Kidney (tissue), 14 donors: ENCODE data around the gene RAB25. TPM values are rescaled to one million over a fixed set of nuclear protein-coding genes. Genes with fewer than 3 reads are reported as not detected.

Source experiments
- DNase-seq, 5 donors: peaks; one replicate each; pipeline ENCODE4 v3.0.0-alpha.2; 2013 to 2020
- FAIRE-seq: peaks from 2 replicates; lab custom pipeline; 2012; peaks lifted over from hg19 to GRCh38; lab: Jason Lieb, UNC
- H3K27ac ChIP-seq, 2 donors: one replicate each; pipeline ENCODE4 v1.7.0; 2013; ENCODE audit warnings: low read depth in 2 of 2, low read length in 2 of 2, inconsistent platforms in 1 of 2
- H3K27me3 ChIP-seq: one replicate; pipeline ENCODE4 v1.7.1; 2013; ENCODE audit warnings: low read length, inconsistent platforms; ENCODE audit not compliant: control insufficient read depth, insufficient read depth
- H3K36me3 ChIP-seq, 3 donors: one replicate each; pipeline versions ENCODE4 v1.7.0 to v1.7.1; 2013; ENCODE audit warnings: low read length in 3 of 3, control low read depth in 1 of 3, inconsistent platforms in 1 of 3; ENCODE audit not compliant: insufficient read depth in 3 of 3, control insufficient read depth in 2 of 3
- H3K4me1 ChIP-seq, 3 donors: one replicate each; pipeline versions ENCODE4 v1.7.0 to v1.7.1; 2013; ENCODE audit warnings: low read length in 3 of 3, inconsistent platforms in 1 of 3, low read depth in 1 of 3; ENCODE audit not compliant: control insufficient read depth in 2 of 3, insufficient read depth in 2 of 3
- H3K4me3 ChIP-seq, 3 donors: one replicate each; pipeline versions ENCODE4 v1.7.0 to v1.8.1; 2013; ENCODE audit warnings: low read length in 3 of 3, control low read depth in 1 of 3, inconsistent platforms in 1 of 3
- H3K9ac ChIP-seq, 3 donors: one replicate each; pipeline versions ENCODE4 v1.7.0 to v1.7.1; 2013; ENCODE audit warnings: low read length in 3 of 3, control low read depth in 1 of 3, inconsistent platforms in 1 of 3
- H3K9me3 ChIP-seq, 3 donors: one replicate each; pipeline versions ENCODE4 v1.7.0 to v1.7.1; 2013; ENCODE audit warnings: low read length in 3 of 3, control low read depth in 1 of 3, inconsistent platforms in 1 of 3; ENCODE audit not compliant: control insufficient read depth in 2 of 3, insufficient read depth in 1 of 3
- intact Hi-C: fragments of 100-400 bp; cut with DNase I; formaldehyde crosslinking; loops from one replicate; pipeline ENCODE4 v1.11.1; 2022
- polyA plus RNA-seq: library from polyadenylated mRNA; stranded (reverse); fragments of 350-450 nt; fragmentation: Illumina TruSeq; extraction: RNeasy Lipid Tissue Mini Kit (QIAGEN cat#74804); gene quantifications from one replicate; pipeline ENCODE4 v1.2.3, GENCODE V29; 2014; ENCODE audit warnings: low read depth, low replicate concordance; ENCODE audit not compliant: insufficient read depth
- total RNA-seq: library from RNA; stranded (reverse); fragmentation: NEBNext Ultra II Directional; extraction: Animal tissue kit (Norgen Biotek cat#: 25700); gene quantifications from one replicate; pipeline ENCODE4 v1.2.1, GENCODE V29; 2021
- TF ChIP-seq, protein P1 (sequence below): IDR thresholded peaks from 3 replicates; pipeline ENCODE4 v1.5.1; 2012; ENCODE audit warnings: mild to moderate bottlenecking, moderate library complexity, borderline replicate concordance; ENCODE audit not compliant: insufficient read depth; ENCODE audit errors: extremely low read depth
- donor health status: control.
- donor health status: control.
- donor health status: control.
- donor health status: control.
- donor health status: control.
- donor health status: DM: yes; HTN: yes; CAD: no.
- donor health status: Normal renal cell carcinoma (clear cell type).

RAB25 gene
- total and polyA plus RNA-seq, 2 donors from 2014 or later: 51.4 to 73.0 TPM

DNA sequence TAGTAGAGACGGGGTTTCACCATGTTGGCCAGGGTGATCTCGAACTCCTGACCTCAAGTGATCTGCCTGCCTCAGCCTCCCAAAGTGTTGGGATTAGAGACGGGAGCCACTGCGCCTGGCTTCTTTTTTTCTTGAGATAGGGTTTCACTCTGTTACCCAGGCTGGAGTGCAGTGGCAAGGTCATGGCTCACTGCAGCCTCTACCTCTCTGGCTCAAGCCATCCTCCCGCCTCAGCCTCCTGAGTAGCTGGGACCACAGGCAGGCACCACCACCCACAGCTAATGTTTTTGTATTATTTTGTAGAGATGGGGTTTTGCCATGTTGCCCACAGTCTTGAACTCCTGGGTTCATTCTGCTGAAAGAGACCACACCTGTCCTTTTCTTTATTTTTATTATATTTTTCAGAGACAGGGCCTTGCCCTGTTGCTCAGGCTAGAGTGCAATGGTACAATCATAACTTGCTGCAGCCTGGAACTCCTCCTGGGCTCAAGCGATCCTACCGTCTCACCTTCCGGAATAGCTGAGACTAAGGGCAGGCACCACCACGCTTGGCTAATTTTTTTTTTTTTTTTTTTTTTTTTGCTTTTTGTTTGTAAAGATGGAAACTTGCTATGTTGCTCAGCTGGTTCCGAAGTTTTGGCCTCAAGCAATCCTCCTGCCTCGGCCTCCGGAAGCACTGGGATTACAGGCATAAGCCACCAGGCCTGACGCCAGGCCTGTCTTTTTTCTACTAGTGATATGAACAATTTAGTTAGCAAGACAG lies 56.6 kb downstream of the RAB25 start:
- H3K9me3 ChIP-seq: no peaks in the 10 kb centered on the region
- TF ChIP-seq, protein P1, sequence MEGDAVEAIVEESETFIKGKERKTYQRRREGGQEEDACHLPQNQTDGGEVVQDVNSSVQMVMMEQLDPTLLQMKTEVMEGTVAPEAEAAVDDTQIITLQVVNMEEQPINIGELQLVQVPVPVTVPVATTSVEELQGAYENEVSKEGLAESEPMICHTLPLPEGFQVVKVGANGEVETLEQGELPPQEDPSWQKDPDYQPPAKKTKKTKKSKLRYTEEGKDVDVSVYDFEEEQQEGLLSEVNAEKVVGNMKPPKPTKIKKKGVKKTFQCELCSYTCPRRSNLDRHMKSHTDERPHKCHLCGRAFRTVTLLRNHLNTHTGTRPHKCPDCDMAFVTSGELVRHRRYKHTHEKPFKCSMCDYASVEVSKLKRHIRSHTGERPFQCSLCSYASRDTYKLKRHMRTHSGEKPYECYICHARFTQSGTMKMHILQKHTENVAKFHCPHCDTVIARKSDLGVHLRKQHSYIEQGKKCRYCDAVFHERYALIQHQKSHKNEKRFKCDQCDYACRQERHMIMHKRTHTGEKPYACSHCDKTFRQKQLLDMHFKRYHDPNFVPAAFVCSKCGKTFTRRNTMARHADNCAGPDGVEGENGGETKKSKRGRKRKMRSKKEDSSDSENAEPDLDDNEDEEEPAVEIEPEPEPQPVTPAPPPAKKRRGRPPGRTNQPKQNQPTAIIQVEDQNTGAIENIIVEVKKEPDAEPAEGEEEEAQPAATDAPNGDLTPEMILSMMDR: no peak
- no peaks in the 10 kb centered on the region for H3K36me3 ChIP-seq
- FAIRE-seq (no peak), DNase-seq (peak in 1 of 5 donors; percentile 22)
- H3K27ac ChIP-seq: peak overlapping the region; percentile 89 to 92
- H3K4me1 ChIP-seq: peaks cover 3 to 41% (median 38%) of the 10 kb centered on the region in 3 donors
- H3K9ac ChIP-seq: peak overlapping the region in 2 of 3 donors; percentile 59 to 72
- H3K4me3 ChIP-seq: peak overlapping the region in 2 of 3 donors; percentile 68 to 72
- no peaks in the 10 kb centered on the region for H3K27me3 ChIP-seq
- intact Hi-C loops: no loop called here

DNA sequence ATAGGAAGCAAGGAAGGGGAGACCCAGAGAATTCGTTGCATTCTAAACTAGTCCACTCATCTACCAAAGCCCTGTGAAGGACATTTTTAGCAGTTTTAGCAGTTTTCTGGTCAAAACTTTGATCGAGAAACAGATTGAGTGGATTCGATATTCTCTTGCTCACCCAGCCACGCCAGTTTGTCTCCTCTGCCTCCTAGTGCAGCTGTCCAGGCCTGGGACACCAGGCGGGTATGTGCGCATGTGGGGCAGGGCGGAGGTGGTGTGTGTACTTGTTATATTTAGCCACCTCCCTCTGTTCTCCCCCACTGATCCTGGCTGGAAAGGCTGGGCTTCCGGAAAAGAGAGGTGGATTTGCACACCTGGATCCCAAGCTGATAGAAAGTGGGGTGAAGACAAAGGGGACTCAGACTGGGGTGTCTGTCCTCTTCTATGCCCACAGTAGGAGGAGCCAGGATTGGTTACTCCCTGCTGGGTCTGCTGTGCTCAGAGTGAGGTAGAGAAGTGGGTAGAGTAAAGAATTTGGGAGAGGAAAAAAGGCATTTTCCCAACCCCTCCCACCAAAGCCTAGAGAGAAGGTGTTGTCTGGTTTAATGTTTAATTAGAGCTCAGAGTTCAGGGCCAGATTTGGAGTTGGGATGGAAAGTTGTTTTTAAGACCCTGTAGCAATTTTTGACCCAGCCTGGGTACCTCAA lies 57.4 kb downstream of the RAB25 start:
- Histone ChIP-seq H3K9me3 (no peaks in the 10 kb centered on the region), H3K27me3 (no peaks in the 10 kb centered on the region), H3K9ac (peak overlapping the region in 2 of 3 donors; percentile 59 to 72), H3K36me3 (no peaks in the 10 kb centered on the region), H3K27ac (peak overlapping the region; percentile 89 to 92), H3K4me3 (peak overlapping the region in 2 of 3 donors; percentile 68 to 72), H3K4me1 (peaks cover 8 to 48% (median 45%) of the 10 kb centered on the region in 3 donors)
- TF ChIP-seq, protein P1: no peak
- DNase-seq: peak in 4 of 5 donors; percentile 34 to 89 (median 48)
- intact Hi-C loops: no loop called here
- FAIRE-seq: no peak

DNA sequence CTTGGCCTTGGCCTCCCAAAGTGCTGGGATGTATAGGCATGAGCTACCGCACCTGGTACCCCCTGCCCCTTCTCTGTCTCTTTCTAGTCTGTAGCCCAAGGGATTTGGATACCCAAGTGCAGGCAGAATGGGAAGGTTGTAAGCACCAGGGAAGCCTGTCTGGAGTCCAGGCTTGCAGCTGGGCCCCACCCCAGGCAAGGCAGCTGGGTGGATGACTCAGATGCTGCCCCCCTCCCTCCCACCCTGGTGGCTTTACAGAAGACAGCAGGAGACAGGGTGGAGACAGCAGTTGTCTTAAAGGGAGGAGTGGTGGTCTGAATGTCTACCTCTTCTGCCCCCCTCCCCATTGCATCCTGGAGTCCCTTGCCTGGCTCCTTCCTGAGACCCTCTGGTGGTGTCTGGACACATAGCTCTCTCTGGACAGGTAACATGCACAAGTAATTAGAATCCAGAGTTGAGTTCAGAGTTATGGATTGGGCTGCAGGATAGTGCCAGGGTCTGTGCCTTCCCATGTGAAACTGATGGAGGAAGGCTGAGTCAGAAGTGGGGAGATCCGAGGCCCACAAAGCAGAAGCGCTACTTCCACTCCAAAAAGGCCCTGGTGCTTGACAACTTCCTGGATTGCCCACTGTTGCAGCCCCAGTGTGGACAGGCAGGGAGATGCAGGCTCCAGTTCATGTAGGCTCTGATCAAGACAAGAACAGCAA lies 58.7 kb downstream of the RAB25 start:
- intact Hi-C loops: no loop called here
- Histone ChIP-seq H3K27me3 (no peaks in the 10 kb centered on the region), H3K4me3 (peak overlapping the region in 1 of 3 donors; percentile 28), H3K4me1 (peaks cover 12 to 56% (median 50%) of the 10 kb centered on the region in 3 donors), H3K9ac (no peak overlapping the region), H3K9me3 (no peaks in the 10 kb centered on the region), H3K27ac (peak overlapping the region; percentile 47 to 57), H3K36me3 (no peaks in the 10 kb centered on the region)
- peak in 1 of 5 donors; percentile 79 for DNase-seq
- TF ChIP-seq, protein P1: no peak
- no peak for FAIRE-seq

Other genes starting within 250 kb of the RAB25 start
- 62.1 TPM for gene GON4L, start 203.9 kb upstream of the RAB25 start, total RNA-seq
- gene GON4L, start 203.9 kb upstream of the RAB25 start, polyA plus RNA-seq: 14.2 TPM
- gene SYT11, start 201.6 kb upstream of the RAB25 start, total RNA-seq: 16.8 TPM
- gene SYT11, start 201.6 kb upstream of the RAB25 start, polyA plus RNA-seq: 8.4 TPM
- 40.8 TPM for gene RIT1, start 149.8 kb upstream of the RAB25 start, total RNA-seq
- gene RIT1, start 149.8 kb upstream of the RAB25 start, polyA plus RNA-seq: 33.2 TPM
- 57.4 TPM for gene KHDC4, start 126.7 kb upstream of the RAB25 start, total RNA-seq
- 19.8 TPM for gene KHDC4, start 126.7 kb upstream of the RAB25 start, polyA plus RNA-seq
- gene RXFP4, start 119.5 kb upstream of the RAB25 start, total RNA-seq: not detected
- gene RXFP4, start 119.5 kb upstream of the RAB25 start, polyA plus RNA-seq: 0.32 TPM
- gene ARHGEF2, start 82.6 kb upstream of the RAB25 start, total RNA-seq: 99.6 TPM
- 32.3 TPM for gene ARHGEF2, start 82.6 kb upstream of the RAB25 start, polyA plus RNA-seq
- 175 TPM for gene SSR2, start 40.2 kb upstream of the RAB25 start, total RNA-seq
- gene SSR2, start 40.2 kb upstream of the RAB25 start, polyA plus RNA-seq: 300 TPM
- 24.5 TPM for gene UBQLN4, start 7.4 kb upstream of the RAB25 start, total RNA-seq
- gene UBQLN4, start 7.4 kb upstream of the RAB25 start, polyA plus RNA-seq: 24.6 TPM
- 50.8 TPM for gene LAMTOR2, start 6.4 kb upstream of the RAB25 start, total RNA-seq
- 200 TPM for gene LAMTOR2, start 6.4 kb upstream of the RAB25 start, polyA plus RNA-seq
- 1.7 TPM for gene MEX3A, start 21.3 kb downstream of the RAB25 start, total RNA-seq
- 1.0 TPM for gene MEX3A, start 21.3 kb downstream of the RAB25 start, polyA plus RNA-seq
- 384 TPM for gene LMNA, start 53.6 kb downstream of the RAB25 start, total RNA-seq
- 145 TPM for gene LMNA, start 53.6 kb downstream of the RAB25 start, polyA plus RNA-seq
- 45.9 TPM for gene SEMA4A, start 92.4 kb downstream of the RAB25 start, total RNA-seq
- gene SEMA4A, start 92.4 kb downstream of the RAB25 start, polyA plus RNA-seq: 16.4 TPM
- gene SLC25A44, start 132.9 kb downstream of the RAB25 start, total RNA-seq: 28.1 TPM
- gene SLC25A44, start 132.9 kb downstream of the RAB25 start, polyA plus RNA-seq: 29.0 TPM
- 65.6 TPM for gene PMF1, start 151.8 kb downstream of the RAB25 start, total RNA-seq
- gene PMF1, start 151.8 kb downstream of the RAB25 start, polyA plus RNA-seq: 110 TPM
- 1.8 TPM for gene BGLAP, start 181.0 kb downstream of the RAB25 start, total RNA-seq
- 1.7 TPM for gene BGLAP, start 181.0 kb downstream of the RAB25 start, polyA plus RNA-seq
- 4.2 TPM for gene PAQR6, start 186.9 kb downstream of the RAB25 start, total RNA-seq
- 2.0 TPM for gene PAQR6, start 186.9 kb downstream of the RAB25 start, polyA plus RNA-seq
- 69.5 TPM for gene SMG5, start 221.7 kb downstream of the RAB25 start, total RNA-seq
- gene SMG5, start 221.7 kb downstream of the RAB25 start, polyA plus RNA-seq: 46.1 TPM
- 2.7 TPM for gene TMEM79, start 223.2 kb downstream of the RAB25 start, total RNA-seq
- 3.9 TPM for gene TMEM79, start 223.2 kb downstream of the RAB25 start, polyA plus RNA-seq
- 52.4 TPM for gene GLMP, start 234.5 kb downstream of the RAB25 start, total RNA-seq
- 154 TPM for gene GLMP, start 234.5 kb downstream of the RAB25 start, polyA plus RNA-seq
- not detected for gene VHLL, start 238.1 kb downstream of the RAB25 start, total RNA-seq
- not detected for gene VHLL, start 238.1 kb downstream of the RAB25 start, polyA plus RNA-seq